GM18858 (cell line): ENCODE measurements around the gene HDAC4.

Experiments used
- ATAC-seq: cut with Tn5 transposase; IDR thresholded peaks from one replicate; pipeline ENCODE4 v1.9.1; 2021; ENCODE audit not compliant: unreplicated experiment

HDAC4 gene

GRCh38 chr2:239370876-239371725, 29.7 kb downstream of the HDAC4 start:
- ATAC-seq, result no peak

- no peak for ATAC-seq
Measured at GRCh38 chr2:239370403-239370802, 30.4 kb downstream of the HDAC4 start.

DNA sequence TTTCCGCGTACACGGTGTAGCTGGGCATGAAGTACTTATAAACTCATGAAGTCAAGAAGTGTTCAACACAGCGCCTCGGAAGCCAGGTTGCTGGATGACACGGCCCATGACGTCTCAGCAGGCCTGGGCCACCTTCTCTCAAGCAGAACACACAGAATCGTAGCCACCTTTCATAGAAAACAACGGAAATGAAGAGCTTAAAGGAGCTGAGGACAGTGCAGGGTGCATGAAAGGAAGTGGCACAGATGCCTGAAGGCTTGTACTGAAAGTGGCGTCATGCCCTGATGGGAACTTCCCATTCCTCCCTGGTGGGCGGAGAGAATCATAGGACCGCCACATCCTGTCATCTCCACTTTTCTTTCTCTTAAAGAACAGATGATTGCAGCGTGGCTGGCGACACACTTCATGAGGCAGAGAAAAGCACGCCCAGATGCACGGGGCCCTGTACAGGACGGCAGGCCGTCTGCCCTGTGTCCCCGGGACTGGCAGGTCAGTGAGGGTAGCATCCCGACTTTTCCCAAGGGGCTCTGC, 31.1 kb downstream of the HDAC4 start:
- peak; percentile 87 for ATAC-seq

GRCh38 chr2:239368906-239369552, 31.8 kb downstream of the HDAC4 start:
- ATAC-seq, result no peak

GRCh38 chr2:239368321-239368720, 32.5 kb downstream of the HDAC4 start:
- ATAC-seq, result no peak

- ATAC-seq, result no peak
Measured at GRCh38 chr2:239366740-239367139, 34.1 kb downstream of the HDAC4 start.

GRCh38 chr2:239365782-239366435, 34.9 kb downstream of the HDAC4 start:
- no peak for ATAC-seq

GRCh38 chr2:239365071-239365781, 35.6 kb downstream of the HDAC4 start:
- ATAC-seq, result no peak

DNA sequence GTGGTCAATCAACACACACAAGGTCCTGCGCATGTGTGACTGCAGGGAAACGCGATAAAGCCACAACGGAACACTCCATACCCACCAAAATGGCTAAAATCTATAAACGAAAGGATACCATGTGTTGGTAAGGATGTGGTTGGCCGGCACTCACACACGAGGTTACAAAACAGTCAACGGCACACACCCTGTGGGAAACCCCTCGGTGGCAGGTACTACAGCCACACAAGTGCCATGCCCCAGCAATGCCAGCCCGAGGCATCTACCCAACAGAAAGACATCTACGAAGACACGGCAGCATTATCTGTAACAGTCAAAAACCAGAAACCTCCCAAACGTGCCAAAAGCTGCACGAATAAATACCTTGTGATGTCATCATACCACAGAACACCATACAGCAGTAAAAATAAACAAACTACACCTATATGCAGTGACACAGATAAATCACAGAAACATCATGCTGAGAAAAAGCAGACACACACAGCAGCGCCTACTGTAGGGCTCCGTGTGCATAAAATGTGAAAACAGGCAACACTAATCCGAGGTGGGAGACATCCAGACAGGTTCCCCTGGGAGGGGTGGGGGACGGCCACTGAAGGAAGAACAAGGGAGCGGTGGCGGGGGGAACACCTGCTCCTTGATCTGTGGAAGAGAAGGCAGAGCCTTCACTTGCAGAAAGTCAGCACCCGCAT, 36.7 kb downstream of the HDAC4 start:
- ATAC-seq, result no peak

- no peak for ATAC-seq
Measured at GRCh38 chr2:239362507-239362906, 38.3 kb downstream of the HDAC4 start.

DNA sequence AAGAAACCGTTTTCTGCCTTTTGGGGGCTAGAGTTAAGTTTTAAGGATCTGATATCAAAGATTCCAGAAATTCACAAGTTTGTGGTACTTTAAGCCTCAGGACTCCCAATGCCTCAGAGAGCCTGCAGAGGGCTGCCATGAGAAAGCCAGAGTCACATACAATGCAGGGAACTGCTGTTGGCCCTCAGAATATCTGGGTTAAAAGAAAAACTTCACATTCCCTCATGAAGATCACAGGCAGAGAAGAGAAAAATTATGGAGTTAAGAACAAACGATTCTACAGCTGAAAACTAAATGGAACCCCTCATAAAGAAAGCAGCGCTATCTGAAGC, 39.5 kb downstream of the HDAC4 start:
- ATAC-seq, result no peak

DNA sequence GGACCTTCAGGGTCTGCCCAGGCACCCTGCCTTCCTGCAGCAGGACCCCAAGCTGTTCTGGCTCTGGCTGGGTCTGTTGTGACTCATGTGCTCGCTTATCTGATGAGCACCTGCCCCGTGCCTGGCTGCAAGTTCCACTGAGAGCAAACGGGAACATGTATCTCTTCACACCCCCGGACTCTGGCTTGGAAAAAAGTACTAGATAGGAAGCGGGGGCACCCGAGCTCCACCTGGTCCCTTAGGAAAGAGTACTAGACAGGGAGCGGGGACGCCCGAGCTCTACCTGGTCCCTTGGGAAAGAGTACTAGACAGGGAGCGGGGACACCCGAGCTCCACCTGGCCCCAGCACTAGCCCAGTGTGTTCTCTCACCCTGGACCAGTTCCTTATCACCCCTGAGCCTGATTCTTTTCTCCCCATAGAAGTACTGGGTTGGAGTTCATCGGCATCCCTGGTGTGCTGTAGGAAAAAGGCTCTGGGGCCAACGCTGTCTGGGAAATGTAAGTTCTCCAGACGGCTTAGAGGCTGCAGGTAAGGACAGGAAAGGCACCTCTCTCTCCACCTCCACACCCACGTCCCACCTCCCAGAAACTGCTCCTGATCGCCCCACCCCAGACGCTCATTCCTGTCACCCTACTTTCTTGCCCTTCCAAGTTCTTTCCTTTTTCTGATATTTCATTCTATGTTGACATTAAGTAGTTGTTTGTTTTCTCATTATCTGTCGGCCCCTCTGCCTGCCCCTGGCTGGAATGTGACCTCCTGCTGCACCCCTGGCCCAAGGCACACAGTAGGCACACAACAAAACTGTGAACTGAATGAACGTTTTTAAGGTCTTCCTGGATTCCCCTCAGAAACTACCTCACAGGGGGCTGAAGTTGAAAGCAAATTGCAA, 40.2 kb downstream of the HDAC4 start:
- ATAC-seq, result no peak

DNA sequence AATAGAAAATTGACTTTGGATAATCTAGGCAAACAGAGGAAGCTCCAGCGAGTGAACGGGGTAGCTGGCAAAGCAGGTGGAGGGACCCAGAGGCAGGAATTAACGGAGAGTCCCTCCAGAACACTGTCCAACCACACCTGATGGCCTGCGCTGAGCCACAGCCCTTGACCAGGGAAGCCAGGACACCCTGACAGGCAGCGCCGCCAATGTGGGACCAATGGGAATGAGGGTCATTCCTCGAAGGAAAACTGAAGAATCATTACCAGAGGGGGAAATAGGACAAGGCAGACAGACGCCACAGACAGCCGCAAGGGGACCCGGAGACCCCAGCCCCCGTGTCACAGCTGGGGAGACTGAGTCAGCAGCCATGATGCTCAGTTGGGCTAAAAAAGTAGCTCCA, 40.8 kb downstream of the HDAC4 start:
- ATAC-seq, result no peak

- no peak for ATAC-seq
Measured at GRCh38 chr2:239359196-239359912, 41.5 kb downstream of the HDAC4 start.

- ATAC-seq, result no peak
Measured at GRCh38 chr2:239358062-239358754, 42.6 kb downstream of the HDAC4 start.

- ATAC-seq, result no peak
Measured at GRCh38 chr2:239355724-239356123, 45.1 kb downstream of the HDAC4 start.

- no peak for ATAC-seq
Measured at GRCh38 chr2:239355139-239355538, 45.7 kb downstream of the HDAC4 start.

DNA sequence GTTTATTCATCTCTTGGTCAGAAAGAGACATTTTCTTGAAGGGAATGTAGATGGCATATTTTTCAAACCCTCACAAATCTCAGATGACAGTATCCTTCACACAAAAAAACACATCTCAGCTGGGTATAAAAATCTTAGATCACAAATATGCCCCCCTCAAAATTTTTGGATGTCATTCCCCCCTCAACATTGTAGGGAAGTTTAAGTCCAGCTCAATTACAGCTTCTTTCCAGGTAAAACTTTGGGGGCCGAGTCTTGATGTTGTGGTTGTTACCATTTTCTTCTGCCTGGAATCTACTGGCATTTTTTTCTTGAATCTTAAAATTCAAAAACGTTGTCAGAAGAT, 46.1 kb downstream of the HDAC4 start:
- ATAC-seq, result no peak
